ENCODE data around the gene CTDSPL2.

GRCh38 chr15:44566155-44566540, 138.7 kb downstream of the CTDSPL2 start:
- no peak for TF ChIP-seq CTCF (conservative IDR thresholded peaks at IDR 0.05; ENCODE audit: low read length)
- no peak for TF ChIP-seq EZH2phosphoT487 (IDR thresholded peaks at IDR 0.05; ENCODE audit: borderline replicate concordance)

All from Loucy (cell line).